Glutamatergic neuron (in vitro differentiated cells): Measurements from ENCODE around the gene ZWILCH. TPM values are rescaled to one million over a fixed set of nuclear protein-coding genes. Genes with fewer than 3 reads are reported as not detected.

Source experiments
- DNase-seq: peaks from one replicate; pipeline ENCODE4 v3.0.0; 2022
- H3K27ac Mint-ChIP-seq: one replicate; pipeline ENCODE4 v1.8.0; 2020; ENCODE audit warnings: mild to moderate bottlenecking, mixed read lengths, inconsistent platforms; ENCODE audit not compliant: unreplicated experiment
- H3K27me3 Mint-ChIP-seq: one replicate; pipeline ENCODE4 v1.8.0; 2020; ENCODE audit warnings: mild to moderate bottlenecking, moderate library complexity, mixed read lengths, inconsistent platforms; ENCODE audit not compliant: unreplicated experiment
- H3K36me3 Mint-ChIP-seq: one replicate; pipeline ENCODE4 v1.8.0; 2020; ENCODE audit warnings: mild to moderate bottlenecking, mixed read lengths, inconsistent platforms; ENCODE audit not compliant: unreplicated experiment
- H3K4me1 Mint-ChIP-seq: one replicate; pipeline ENCODE4 v1.8.0; 2020; ENCODE audit warnings: mild to moderate bottlenecking, low read depth, mixed read lengths, inconsistent platforms; ENCODE audit not compliant: unreplicated experiment
- H3K4me3 Mint-ChIP-seq: one replicate; pipeline ENCODE4 v1.8.0; 2020; ENCODE audit warnings: mild to moderate bottlenecking, mixed read lengths, inconsistent platforms; ENCODE audit not compliant: unreplicated experiment
- H3K9me3 Mint-ChIP-seq: one replicate; pipeline ENCODE4 v1.8.0; 2020; ENCODE audit warnings: mild to moderate bottlenecking, moderate library complexity, mixed read lengths, inconsistent platforms; ENCODE audit not compliant: unreplicated experiment
- CTCF ChIP-seq: fragments of 200-600 bp; sonication (generic); IDR thresholded peaks from one replicate; pipeline ENCODE4 v1.5.0; 2021; ENCODE audit not compliant: partially characterized antibody, unreplicated experiment
- total RNA-seq: library from RNA; stranded (reverse); fragmentation: NEBNext Ultra II Directional; extraction: Animal tissue kit (Norgen Biotek cat#: 25700); gene quantifications from one replicate; pipeline ENCODE4 v1.2.1, GENCODE V29; 2021; ENCODE audit not compliant: unreplicated experiment

ZWILCH gene
- total RNA-seq, 1 donor from 2014 or later, result 21.8 TPM

GRCh38 chr15:66592505-66593218 is 87.5 kb downstream of the ZWILCH start:
- no peak for TF ChIP-seq CTCF
- no peak overlapping the region for H3K27ac Mint-ChIP-seq
- H3K27me3 Mint-ChIP-seq, result peaks cover 3% of the 10 kb centered on the region
- no peaks in the 10 kb centered on the region for H3K9me3 Mint-ChIP-seq
- no peaks in the 10 kb centered on the region for H3K4me1 Mint-ChIP-seq
- no peak for DNase-seq
- no peaks in the 10 kb centered on the region for H3K36me3 Mint-ChIP-seq
- no peak overlapping the region for H3K4me3 Mint-ChIP-seq

- no peaks in the 10 kb centered on the region for H3K36me3 Mint-ChIP-seq
- H3K27ac Mint-ChIP-seq, result no peak overlapping the region
- H3K4me1 Mint-ChIP-seq, result no peaks in the 10 kb centered on the region
- peaks cover 3% of the 10 kb centered on the region for H3K27me3 Mint-ChIP-seq
- no peak for TF ChIP-seq CTCF
- H3K9me3 Mint-ChIP-seq, result no peaks in the 10 kb centered on the region
- no peak for DNase-seq
- H3K4me3 Mint-ChIP-seq, result no peak overlapping the region
Measured at GRCh38 chr15:66593219-66593780, 88.2 kb downstream of the ZWILCH start.

GRCh38 chr15:66594344-66594743 is 89.2 kb downstream of the ZWILCH start:
- DNase-seq, result no peak
- Mint-ChIP-seq H3K9me3 (no peaks in the 10 kb centered on the region), H3K4me3 (no peak overlapping the region), H3K27me3 (peaks cover 3% of the 10 kb centered on the region), H3K27ac (no peak overlapping the region), H3K4me1 (no peaks in the 10 kb centered on the region), H3K36me3 (no peaks in the 10 kb centered on the region)
- TF ChIP-seq CTCF, result no peak

- no peak for DNase-seq
- Mint-ChIP-seq H3K9me3 (no peaks in the 10 kb centered on the region), H3K27me3 (peaks cover 3% of the 10 kb centered on the region), H3K36me3 (no peaks in the 10 kb centered on the region), H3K4me3 (no peak overlapping the region), H3K4me1 (no peaks in the 10 kb centered on the region), H3K27ac (no peak overlapping the region)
- no peak for TF ChIP-seq CTCF
Measured at GRCh38 chr15:66594836-66595235, 89.7 kb downstream of the ZWILCH start.

- no peak for TF ChIP-seq CTCF
- Mint-ChIP-seq H3K4me3 (no peak overlapping the region), H3K27ac (no peak overlapping the region), H3K27me3 (peaks cover 3% of the 10 kb centered on the region), H3K4me1 (no peaks in the 10 kb centered on the region), H3K9me3 (no peaks in the 10 kb centered on the region), H3K36me3 (no peaks in the 10 kb centered on the region)
- no peak for DNase-seq
Measured at GRCh38 chr15:66595332-66595731, 90.2 kb downstream of the ZWILCH start.
